ES-I3 (cell line): ENCODE results near the gene SLIT3.

Experiments used
- H3K36me3 ChIP-seq: 2 replicates; pipeline ENCODE4 v1.6.1; 2013; ENCODE audit warnings: mild to moderate bottlenecking, low read length, control low read depth, moderate library complexity; ENCODE audit not compliant: insufficient read depth
- H3K4me1 ChIP-seq: 2 replicates; pipeline ENCODE4 v1.6.1; 2013; ENCODE audit warnings: mild to moderate bottlenecking, control low read depth, low read length; ENCODE audit not compliant: insufficient read depth
- H3K9ac ChIP-seq: 2 replicates; pipeline ENCODE4 v1.6.1; 2013; ENCODE audit warnings: low read depth, mild to moderate bottlenecking, low read length, moderate library complexity
- H3K9me3 ChIP-seq: 2 replicates; pipeline ENCODE4 v1.6.1; 2013; ENCODE audit warnings: mild to moderate bottlenecking, low read length, moderate library complexity; ENCODE audit not compliant: control insufficient read depth, insufficient read depth

Gene SLIT3

DNA sequence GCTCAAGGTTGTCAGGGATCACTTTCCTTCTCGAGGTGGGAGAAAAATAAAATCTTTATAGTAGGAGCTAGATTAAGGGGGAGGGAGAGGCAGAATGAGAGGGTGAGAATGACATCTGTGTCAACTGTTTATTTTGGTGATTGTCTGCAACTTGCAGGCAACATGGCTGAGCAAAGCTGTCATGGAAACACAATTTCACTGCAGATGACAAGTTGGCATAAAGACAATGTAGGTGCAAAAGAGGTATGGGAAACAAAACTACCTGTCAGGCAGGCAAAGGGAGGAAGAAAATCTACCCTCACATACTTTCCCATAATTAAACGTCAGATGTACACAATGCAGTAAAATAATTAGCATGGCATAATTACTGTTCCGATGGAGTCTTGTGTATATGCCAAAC is 167.4 kb downstream of the SLIT3 start:
- H3K36me3 ChIP-seq = no peaks in the 10 kb centered on the region

DNA sequence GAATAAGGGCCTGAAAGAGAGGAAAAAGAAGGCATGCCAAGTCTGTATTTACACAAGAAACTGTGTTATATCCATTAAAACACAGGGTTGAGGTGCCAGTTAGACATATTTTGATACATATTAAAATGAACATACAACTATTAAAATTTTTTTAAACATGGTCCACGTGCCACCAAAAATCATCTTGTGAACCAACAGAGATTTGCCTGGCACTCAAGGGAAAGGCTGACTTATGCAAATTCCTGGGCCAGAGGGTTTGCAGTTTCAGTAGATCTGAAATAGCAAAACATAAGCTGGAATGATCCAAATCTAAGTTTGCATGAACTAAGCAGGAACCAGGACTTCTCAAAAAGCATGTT is 168.7 kb downstream of the SLIT3 start:
- H3K4me1 ChIP-seq = peaks cover 5% of the 10 kb centered on the region; the same call in 1 of the 2 replicates
- H3K36me3 ChIP-seq = no peaks in the 10 kb centered on the region
- no peaks in the 10 kb centered on the region for H3K9me3 ChIP-seq
- H3K9ac ChIP-seq = no peak overlapping the region

More for the DNA sequence above, 167.4 kb downstream of the SLIT3 start:
- Histone ChIP-seq H3K9me3 (no peaks in the 10 kb centered on the region), H3K4me1 (no peaks in the 10 kb centered on the region), H3K9ac (no peak overlapping the region)

DNA sequence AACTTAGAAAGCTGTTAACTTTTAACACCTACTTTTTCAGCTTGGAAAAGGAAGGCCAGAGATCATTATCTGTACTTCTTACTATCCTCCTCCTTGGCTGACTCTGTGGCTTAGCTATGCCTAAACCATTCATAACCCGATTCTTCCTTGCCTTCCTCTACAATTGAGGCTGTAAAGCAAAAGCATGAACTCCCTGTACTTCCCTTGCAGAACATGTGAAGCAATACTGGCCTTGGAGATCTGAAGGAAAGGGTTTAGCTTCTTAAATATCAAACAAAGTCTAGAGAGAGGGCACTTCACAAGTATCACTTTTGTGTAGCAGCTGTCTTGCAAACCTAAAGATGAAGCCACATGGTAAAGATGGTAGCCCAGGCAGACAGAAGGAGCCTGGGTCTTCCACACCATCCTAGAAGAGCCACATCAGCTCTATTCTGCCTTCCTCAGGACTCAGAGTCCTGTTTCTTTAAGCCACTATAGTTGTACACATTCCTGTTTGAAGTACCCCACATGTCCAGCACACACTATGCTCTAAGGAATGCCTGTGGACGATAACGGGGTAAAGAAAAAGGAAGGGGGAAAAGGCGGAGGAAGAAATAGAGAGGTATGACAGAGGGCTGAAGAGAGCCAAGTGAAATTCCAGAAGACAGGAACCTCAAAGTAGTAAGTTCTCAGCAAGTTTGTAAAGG is 169.2 kb downstream of the SLIT3 start:
- Histone ChIP-seq H3K9ac (no peak overlapping the region), H3K36me3 (no peaks in the 10 kb centered on the region), H3K9me3 (no peaks in the 10 kb centered on the region), H3K4me1 (peaks cover 10% of the 10 kb centered on the region)

DNA sequence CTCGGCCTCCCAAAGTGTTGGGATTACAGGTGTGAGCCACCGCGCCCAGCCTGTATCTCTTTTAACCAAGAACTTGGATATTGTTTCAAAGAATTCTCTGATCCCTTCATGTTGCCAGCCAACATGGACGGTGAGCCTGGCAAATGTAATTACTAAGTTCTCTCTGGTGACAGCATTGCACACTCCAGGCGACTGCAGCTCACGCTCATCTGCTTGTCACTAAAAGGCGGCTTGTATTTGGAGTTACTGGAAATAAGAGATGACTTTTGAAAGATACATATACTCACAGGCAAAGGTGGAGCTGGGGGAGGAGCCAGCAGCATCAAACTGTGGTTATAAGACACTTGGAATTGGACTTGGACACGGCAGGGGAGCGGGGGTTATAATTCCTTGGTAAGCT is 172.3 kb downstream of the SLIT3 start:
- Histone ChIP-seq H3K4me1 (peaks cover 24% of the 10 kb centered on the region), H3K9ac (no peak overlapping the region), H3K9me3 (no peaks in the 10 kb centered on the region), H3K36me3 (no peaks in the 10 kb centered on the region)

DNA sequence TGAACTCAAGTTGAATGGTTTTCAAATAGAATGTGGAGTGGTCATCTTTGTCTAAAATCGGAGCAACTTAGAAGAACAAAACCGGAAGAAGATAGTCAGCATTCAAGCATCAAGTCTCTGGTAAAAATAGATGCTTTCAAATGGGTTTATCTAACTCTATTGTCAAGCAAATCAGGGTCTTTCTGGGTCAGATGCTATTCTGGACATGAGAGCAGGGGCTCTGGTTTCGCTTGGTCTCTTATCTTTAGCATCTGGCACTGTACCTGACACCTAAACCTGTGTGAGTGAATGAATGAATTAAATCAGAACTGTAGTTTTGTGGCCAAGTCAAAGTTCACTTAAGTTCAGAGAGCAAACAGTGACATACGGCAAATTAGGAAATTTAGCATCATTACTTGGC is 173.5 kb downstream of the SLIT3 start:
- H3K9ac ChIP-seq = no peak overlapping the region
- H3K4me1 ChIP-seq = peaks cover 24% of the 10 kb centered on the region
- H3K9me3 ChIP-seq = no peaks in the 10 kb centered on the region
- H3K36me3 ChIP-seq = no peaks in the 10 kb centered on the region

DNA sequence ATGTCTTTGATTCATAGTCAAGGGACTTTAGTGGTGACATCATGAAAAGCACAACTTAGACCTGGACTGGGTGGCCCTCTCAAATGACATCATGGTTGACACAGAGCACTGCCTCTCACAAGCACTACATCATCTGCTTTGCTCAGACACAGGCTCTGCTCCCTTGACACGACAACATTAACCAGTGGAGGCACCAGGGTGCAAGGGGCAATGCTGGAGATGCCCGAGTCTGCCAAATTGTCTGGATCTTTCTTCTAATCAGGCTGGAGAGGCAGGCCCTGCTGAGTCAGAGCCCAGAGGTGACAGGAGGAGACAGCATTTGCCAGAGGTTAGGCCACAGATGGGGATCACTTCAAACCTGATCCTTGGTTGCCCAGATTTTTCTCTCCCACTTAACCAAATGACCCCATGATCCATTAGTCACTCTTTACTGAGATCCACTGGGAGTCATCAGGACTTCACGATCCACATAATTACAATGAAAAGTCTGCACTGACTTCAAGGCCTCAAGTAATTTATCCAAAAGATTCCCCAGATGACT is 174.4 kb downstream of the SLIT3 start:
- no peak overlapping the region for H3K9ac ChIP-seq
- no peaks in the 10 kb centered on the region for H3K9me3 ChIP-seq
- H3K36me3 ChIP-seq = no peaks in the 10 kb centered on the region
- peaks cover 24% of the 10 kb centered on the region for H3K4me1 ChIP-seq

DNA sequence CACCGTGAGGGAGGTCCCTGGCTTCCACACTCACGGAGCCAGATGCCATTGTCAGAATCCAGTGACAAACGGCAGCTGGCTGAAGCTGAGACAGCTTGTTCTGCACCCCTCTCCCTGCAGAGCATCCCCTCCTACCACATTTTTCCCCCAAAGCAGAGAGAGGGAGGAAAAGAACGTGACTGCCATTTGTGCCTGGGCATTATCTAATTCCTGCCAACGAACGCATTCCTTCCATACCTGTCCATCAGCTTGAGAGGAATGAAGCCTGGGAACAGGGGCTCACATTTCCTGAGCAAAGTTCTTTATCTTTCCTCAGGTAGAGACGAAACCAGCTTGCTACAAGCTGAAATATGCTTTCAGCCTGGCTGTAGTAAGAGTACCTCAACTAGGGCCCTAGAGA is 175.4 kb downstream of the SLIT3 start:
- H3K9me3 ChIP-seq = no peaks in the 10 kb centered on the region
- H3K9ac ChIP-seq = no peak overlapping the region

DNA sequence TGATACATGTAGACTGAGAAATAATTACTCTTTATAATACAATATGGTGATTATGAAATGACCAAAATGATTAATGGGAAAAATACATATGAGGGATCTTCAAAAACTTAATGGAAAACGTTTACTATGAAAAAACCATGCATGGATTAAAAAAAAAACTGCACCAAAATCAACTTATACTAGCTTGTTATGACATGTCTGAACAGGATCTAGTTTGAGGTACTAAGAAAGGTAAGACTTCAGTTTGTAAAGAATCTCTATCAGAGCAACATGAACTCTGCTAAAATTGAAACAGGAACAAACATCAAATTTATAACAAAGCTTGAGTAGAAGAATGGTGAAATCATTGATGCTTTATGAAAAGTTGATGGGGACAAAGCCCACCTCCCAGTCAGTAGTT is 178.0 kb downstream of the SLIT3 start:
- no peaks in the 10 kb centered on the region; the same call in 1 of the 2 replicates for H3K9me3 ChIP-seq
- H3K36me3 ChIP-seq = no peaks in the 10 kb centered on the region
- H3K4me1 ChIP-seq = peaks cover 24% of the 10 kb centered on the region
- no peak overlapping the region for H3K9ac ChIP-seq

More for the DNA sequence above, 175.4 kb downstream of the SLIT3 start:
- no peaks in the 10 kb centered on the region for H3K36me3 ChIP-seq
- H3K4me1 ChIP-seq = peaks cover 24% of the 10 kb centered on the region

DNA sequence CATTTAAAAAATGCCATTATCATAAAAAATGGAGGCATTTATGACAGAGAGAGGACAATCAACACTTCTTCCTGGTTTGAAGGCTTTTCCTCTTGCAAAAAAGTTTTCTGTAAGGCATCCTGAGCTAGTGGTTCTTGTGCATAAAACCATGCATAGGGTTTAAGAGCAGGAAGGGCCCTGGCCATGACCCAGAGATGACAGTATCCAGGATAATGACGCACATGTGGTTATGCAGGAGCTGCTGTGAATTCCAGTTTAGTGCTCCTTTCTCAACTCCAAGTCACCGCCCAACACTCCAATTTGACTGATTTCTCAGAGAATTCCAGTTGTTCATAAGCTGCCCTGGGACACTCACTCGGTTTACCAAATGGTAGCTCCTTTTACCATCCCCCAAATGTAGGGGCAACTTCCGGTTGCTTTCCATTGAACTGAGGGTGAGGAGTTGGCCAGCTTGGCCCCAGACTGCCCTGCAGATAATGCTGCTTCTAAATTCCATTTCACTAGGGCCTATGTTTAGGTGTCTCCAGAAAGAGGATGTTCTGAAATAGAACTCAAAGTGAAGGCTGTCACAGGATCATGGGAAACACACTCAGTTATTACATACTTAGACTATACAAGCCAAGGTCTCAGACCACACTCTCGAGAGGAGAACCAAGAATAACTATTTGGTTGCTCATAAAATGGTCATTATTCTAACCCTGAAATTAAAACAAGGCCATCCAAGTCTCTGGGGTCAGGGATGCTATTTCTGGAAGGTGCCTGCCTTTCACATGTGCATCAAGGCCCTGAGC is 179.1 kb downstream of the SLIT3 start:
- Histone ChIP-seq H3K9ac (no peak overlapping the region), H3K9me3 (no peaks in the 10 kb centered on the region; the same call in 1 of the 2 replicates), H3K4me1 (peaks cover 14% of the 10 kb centered on the region), H3K36me3 (no peaks in the 10 kb centered on the region)

DNA sequence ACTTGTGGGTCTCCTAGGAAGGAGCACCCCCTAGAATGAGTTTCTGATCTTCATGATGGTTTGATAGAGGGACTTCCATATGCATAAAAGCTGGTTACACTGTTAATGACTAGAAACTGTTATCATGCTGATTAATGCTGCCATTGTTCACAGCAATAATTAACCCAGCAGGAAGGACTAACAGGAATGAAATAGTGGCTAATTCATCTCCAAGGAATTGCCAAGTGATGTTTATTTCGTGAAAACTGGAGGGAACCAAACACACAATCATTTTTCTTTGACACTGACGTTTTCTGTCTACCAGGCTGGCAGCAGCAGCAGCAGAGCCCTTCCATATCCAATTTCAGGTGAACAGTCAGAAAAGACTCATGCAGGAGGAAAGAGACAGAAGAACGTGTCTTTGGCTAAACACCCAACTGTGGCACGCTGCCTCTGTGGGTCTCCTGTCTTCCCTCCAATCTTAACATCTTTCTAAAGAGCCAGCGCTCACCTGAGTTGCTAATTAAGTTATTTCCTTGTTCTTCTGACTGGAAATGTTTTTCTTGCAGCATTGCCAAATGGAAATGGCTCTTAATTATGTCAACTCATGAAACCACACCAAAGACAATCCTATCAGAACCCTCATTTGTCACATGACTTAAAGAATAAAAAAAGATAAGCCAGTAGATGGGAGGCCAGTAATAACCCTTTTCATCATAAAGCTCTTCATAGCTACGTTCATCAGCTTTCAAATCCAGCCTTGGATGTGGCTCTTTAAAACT is 181.5 kb downstream of the SLIT3 start:
- Histone ChIP-seq H3K36me3 (no peaks in the 10 kb centered on the region), H3K9me3 (no peaks in the 10 kb centered on the region; the same call in 1 of the 2 replicates), H3K9ac (no peak overlapping the region), H3K4me1 (no peaks in the 10 kb centered on the region)

DNA sequence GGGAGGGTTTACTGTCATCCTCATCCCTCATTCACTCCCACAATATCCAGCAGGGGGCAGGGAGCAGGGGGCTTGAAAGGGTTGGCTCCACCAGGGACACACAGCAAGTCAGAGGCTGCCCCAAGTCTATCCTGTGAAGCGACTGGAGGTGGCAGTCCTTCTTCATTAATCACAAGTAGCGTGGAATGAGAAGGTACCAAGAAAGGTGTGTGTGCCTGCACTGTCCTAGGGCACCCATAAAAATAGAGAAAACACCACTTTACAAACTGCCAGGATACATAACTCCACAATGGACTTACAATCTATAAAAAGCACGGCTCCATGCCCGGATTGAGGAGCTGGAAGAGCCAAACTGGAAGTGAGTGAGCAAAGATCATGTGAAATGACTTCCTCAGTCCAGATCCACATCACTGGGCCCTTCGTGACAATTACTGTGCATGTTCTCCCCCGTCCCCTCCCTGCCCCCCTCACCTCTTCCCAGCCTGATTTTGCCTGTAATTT is 183.9 kb downstream of the SLIT3 start:
- H3K9ac ChIP-seq = no peak overlapping the region
- H3K9me3 ChIP-seq = no peaks in the 10 kb centered on the region; the same call in 1 of the 2 replicates
- no peaks in the 10 kb centered on the region for H3K36me3 ChIP-seq
- no peaks in the 10 kb centered on the region for H3K4me1 ChIP-seq

DNA sequence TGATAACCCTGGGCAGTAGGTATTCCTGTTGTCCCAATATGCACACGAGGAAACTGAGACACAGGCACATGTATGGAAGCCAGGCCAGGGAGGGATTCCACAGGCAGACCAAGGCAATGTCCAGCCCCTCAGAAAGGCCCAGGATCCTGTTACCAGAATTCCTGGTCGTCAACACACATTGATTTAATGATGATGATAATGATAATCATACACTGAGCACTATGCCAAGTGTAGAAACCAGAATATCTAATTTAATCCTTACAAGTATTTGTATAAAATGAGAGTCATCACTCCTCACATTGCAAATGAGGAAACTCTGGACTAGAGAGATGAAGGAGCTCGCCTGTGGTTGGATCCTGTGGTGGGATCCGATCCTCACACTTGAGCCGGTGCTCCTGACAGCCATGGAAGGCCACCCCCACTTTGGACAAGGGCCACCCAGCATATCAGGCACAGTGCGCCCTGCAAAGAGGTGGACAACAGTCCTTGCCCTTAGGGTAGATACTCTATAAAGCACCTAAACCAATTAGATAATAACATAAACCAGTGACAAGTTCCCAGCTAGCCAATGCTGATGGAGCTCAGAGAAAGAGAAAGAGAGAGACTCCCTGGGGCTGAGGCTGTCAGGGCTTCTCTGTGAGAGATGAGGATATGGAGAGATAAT is 185.3 kb downstream of the SLIT3 start:
- Histone ChIP-seq H3K9me3 (no peaks in the 10 kb centered on the region; the same call in 1 of the 2 replicates), H3K36me3 (no peaks in the 10 kb centered on the region), H3K4me1 (no peaks in the 10 kb centered on the region), H3K9ac (no peak overlapping the region)

DNA sequence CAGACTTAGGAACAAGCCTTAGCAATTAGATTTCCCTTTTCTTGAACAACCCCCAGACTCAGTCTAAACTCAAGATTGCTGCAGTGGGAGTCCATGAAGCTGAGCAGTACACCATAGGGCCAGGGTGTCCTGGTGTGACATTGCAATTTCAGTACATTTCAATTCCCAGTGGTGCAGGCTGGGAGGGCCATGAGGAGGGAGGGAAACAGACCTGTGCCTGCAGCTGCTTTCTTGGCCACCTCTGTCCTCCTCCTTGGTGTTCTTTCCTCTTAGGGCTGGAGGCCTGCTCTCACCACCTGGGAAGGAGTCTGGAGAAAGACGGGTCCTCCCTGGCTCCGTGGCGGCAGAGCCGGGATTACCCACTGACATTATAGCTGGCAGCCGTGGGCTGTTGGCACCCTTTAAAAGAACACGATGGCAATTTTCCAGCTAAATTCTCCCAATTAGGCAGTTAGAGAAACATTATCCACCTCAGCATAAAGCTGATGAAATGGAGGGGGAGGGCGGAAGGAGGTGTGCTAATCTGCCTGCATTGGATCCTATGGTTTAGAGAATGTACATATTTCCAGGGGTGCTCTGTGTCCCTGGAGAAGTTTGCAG is 186.4 kb downstream of the SLIT3 start:
- Histone ChIP-seq H3K4me1 (no peaks in the 10 kb centered on the region), H3K36me3 (no peaks in the 10 kb centered on the region), H3K9me3 (no peaks in the 10 kb centered on the region; the same call in 1 of the 2 replicates), H3K9ac (no peak overlapping the region)
